ENCODE data around the gene CRAT.

Gene CRAT

GRCh38 chr9:129080601-129081387 lies 29.8 kb downstream of the CRAT start, which contains the start of gene DOLPP1:
DOLPP1 (plus strand) TSS chr9:129081111; CDS start chr9:129081132, 21 bp downstream.
- peak; percentile 99 for DNase-seq

- DNase-seq, result no peak
These were observed 30.3 kb downstream of the CRAT start for GRCh38 chr9:129080298-129080600.

DNA sequence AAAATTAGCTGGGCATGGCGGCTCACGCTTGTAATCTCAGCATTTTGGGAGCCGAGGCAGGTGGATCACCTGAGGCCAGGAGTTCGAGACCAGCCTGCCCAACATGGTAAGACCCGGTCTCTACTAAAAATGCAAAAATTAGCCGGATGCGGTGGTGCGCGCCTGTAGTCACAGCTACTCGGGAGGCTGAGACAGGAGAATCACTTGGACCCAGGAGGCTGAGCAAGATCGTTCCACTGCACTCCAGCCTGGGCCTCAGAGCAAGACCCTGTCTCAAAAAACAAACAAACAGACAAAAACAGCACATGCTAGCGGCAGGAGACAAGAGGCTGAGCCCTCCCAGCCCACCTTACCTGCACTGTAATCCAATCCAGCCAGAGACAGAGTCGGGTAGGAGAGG lies 30.8 kb downstream of the CRAT start:
- DNase-seq, result no peak

DNA sequence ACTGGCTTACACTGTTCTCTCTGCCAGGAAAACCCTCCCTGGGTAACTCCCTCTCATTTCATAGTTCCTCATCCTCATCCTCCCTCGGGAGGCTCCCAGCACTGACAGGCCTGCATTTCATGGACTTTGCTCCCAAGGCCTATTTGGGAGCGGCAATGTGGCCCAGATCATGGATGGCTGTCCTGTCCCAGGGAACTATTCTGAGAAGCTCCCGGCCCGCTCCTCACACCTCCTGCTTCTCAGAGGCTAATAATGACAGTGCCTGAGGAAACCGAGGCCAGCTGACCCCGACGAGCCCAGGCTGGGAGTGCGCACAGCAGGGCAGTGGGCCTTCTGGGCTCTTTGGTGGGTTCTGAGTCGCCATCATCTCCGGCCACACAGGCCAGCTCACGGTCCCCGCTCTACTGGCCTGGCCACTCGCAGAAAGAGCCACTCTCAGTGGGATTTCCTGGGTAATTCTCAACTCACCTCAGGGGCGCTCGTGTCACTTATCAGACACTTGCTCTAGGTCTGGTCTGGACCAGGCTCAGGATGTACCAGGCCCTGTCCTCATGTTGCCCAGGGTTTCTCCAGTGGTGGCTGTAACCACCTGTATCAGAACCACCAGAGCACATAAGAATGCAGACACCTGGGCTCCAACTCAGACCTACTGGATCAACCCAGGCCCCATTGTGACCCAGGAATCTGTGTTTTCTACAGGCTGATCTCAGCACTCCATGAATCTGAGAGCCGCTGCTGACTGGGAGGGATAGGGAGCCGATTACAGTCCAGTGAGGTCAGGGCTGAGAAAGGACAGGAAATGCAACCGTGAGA lies 31.7 kb downstream of the CRAT start:
- no peak for DNase-seq

- DNase-seq, result no peak
These were observed 33.4 kb downstream of the CRAT start for GRCh38 chr9:129077236-129077635.

DNA sequence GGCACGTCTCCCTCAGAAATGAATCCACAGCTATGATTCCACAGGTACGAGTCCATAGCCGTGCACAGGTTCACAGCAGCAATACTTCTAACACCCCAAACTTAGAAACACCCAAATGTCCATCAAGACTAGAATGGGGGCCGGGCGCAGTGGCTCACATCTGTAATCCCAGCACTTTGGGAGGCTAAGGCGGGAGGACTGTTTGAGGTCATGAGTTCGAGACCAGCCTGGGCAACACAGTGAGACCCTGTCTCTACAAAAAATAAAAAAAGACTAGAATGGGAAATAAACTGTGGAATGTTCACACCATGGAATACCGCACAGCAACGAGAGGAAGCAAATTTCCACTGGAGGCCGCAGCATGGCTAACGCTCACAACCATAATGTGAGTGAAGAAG lies 34.0 kb downstream of the CRAT start:
- DNase-seq, result no peak

GRCh38 chr9:129075996-129076639 lies 34.5 kb downstream of the CRAT start:
- no peak for DNase-seq

DNA sequence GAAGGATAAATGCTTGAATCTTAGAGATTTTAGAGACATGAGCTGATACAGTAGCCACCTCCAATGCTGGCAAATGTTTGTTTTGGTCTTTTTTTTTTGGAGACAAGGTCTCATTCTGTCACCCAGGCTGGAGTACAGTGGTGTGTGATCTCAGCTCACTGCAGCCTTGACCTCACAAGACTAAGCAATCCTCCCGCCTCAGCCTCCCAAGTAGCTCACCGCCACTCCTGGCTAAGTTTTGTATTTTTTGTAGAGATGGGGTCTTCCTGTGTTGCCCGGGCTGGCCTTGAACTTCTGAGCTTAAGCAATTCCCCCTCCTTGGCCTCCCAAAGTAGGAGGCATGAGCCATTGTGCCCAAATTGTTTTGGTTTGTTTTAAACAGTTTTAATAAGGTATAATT lies 36.5 kb downstream of the CRAT start:
- no peak for DNase-seq

DNA sequence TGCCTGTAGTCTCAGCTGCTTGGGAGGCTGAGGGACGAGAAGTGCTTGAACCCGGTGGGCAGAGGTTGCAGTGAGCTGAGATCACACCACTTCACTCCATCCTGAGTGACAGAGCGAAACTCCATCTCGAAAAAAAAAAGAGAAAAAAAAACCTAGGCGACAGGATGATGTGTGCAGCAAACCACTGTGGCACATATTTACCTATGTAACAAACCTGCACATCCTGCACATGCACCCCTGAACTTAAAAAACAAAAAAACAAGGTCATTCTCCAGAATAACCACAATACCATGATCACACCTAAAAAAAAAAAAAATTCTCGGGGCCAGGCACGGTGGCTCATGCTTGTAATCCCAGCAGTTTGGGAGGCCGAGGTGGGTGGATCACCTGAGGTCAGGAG lies 37.2 kb downstream of the CRAT start:
- DNase-seq, result no peak

DNA sequence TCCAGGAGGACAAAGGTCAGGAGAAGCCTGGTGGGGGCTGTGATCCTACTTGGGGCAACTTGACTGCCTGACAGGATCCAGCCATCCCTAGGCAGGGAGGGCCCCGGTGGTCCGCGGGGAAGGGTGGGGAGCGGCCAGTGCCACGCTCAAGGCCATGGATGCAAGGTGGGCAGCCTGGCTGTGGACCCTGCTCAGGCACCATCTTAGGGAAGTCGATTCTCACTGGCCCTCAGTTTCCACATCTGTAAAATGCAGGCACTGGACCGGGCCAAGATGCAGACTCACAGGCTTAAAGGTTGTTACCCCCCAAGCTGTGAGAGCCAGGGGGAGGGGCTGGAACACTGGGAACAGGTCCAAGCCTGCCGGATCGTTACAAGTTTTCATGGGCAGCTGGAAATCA lies 38.4 kb downstream of the CRAT start:
- no peak for DNase-seq

DNA sequence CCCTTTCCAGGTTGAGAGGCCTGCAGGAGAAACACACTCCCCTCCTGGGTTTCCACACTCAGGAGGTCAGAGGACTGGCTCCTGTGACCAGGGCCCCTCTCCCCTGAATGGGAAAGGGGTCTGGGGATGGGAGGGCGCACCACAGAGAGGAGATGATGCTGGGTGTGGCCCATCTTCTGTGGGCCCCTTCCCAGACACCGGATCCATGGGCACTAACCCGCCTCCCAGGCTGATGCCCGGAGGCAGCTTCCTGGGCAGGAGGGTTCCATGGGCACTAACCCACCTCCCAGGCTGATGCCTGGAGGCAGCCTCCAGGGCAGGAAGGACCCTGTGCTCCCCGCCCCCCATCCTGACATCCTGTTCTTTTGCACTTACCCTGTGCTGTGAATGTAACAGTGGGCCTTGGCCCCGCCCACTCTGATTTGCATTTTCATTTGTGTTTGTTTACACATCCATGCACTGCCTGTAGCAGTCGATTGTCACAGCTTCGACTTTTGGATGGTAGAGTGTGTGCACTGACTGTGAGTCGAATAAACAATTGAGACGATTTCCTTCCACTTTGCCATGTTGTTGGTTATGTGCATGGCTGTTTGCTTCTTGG lies 39.0 kb downstream of the CRAT start:
- DNase-seq, result no peak

GRCh38 chr9:129070696-129071525 lies 39.7 kb downstream of the CRAT start:
- no peak for DNase-seq

DNA sequence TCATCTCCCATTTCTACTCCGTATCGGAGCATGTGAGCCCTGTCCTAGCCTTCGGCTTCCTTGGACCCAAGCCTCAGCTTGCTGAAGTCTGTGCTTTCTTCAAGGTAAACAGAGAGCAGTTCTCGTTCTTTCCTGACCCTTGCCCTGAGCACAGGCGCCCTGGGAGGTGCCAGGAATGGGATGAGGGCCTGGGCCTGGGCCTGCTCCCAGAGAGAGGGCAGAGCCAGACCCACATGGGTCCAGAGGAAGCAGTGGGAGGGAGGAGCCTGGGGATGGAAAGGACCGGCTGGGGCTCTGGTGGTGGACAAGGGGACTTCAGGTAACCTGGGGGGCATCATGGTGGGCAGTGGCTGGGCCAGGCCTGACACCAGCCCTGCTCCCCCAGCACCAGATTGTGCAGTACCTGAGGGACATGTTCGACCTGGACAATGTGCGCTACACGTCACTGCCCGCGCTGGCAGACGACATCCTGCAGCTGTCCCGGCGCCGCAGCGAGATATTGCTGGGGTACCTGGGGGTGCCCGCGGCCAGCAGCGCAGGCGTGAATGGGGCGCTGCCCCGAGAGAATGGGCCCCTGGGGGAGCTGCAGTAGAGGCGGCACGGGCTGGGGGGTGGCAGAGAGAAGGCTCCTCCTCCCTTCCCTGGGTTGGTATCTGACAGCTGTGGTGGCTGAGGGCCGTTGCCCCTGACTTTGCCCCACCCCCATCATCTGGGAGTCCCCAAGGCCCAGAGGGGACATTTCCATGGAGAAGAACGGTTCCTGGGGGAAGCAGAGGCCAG lies 40.5 kb downstream of the CRAT start:
- DNase-seq, result no peak

DNA sequence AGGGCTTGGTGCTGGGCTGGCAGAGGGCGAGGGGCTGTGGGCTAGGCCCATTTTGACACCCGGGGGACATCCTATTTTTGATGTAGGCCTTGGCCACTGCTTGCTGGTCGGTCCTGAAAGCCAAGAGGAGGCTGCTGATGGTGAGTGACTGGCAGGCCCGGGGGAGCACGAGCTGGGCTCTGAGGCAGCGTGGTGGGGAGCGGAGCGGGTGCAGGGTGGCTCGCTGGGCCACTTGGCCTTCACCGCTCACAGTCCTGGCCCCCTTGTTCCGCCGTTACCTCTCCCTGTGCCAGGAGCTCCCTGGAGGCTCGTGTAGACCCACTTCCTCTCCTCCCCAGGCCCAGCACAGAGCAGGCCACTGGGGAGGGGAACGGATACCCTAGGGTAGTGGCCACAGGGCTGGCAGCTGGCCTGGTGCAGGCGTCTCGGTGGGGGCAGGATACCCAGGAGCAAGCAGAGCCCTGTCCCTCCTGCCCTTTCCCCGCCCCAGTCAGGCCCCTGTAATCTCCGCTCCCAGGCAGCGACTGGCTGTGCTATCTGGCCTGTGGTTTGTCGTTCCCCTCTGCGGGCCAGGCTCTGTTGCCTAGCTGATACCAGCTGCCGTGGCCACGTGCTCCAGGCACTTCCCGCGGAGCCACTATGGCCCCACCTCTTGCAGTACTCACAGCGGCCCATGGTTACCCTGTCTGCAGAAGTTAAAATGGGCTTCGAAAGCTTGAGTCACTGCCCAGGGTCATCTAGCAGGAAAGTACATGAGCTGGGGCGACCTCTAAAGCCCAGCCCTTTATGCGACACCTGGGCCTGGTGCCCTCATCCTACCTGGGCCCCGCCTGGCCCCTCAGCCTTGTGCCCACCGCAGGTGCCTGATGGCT lies 41.4 kb downstream of the CRAT start:
- no peak for DNase-seq

DNA sequence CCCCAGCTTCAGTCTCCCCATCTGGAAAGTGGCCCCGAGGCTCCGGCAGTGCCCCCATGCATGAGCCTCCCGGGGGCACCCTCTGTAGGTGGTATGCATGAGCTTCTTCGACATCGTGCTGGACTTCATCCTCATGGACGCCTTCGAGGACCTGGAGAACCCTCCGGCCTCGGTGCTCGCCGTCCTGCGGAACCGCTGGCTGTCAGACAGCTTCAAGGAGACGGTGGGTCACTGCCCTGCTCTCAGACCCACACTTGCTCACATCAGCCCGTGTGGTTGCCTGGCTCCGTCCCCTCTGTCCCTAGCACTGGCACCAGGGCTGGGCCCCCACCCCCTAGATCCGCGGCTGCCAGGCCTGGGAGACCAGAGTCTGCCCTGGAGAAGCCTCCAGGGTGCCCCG lies 42.5 kb downstream of the CRAT start:
- no peak for DNase-seq

DNA sequence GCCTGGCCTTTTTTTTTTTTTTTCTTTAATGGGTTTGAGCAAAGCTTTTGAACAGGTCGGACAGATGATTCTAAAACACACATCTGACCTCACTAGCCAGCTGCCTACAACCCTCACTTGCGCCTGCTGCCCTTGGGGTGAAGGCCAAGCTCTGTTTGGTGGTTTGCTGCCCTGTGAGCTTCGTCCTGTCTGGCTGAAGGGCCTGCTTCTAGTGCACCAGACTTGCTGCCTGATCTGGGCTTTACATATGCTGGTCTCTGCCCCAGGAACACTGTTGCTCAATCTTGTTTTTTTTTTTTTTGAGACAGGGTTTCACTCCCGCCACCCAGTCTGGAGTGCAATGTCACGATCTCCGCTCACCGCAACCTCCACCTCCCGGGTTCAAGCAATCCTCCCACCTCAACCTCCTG lies 46.1 kb downstream of the CRAT start:
- DNase-seq, result no peak

GRCh38 chr9:129063061-129063460 lies 47.5 kb downstream of the CRAT start:
- no peak for DNase-seq

DNA sequence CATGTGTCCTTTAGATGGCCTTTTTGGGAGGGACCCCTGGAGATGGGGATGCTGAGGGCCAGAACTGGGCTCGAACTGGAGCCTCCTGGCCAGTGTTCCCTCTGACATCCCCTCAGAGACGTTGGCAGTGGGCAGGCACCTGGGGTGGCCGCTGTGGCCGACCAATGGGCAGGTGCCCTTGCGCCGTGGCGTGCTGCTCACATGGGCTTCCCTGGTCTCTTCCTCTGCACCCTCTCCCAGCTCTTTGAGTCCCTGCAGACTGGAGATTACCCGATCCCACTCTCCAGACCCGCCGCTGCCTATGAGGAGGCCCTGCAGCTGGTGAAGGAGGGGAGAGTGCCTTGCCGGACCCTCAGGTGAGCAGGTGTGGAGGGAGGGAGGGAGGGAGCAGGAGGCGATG lies 49.6 kb downstream of the CRAT start:
- DNase-seq, result no peak

GRCh38 chr9:129059796-129060785 lies 50.5 kb downstream of the CRAT start:
- DNase-seq, result no peak

All from 8988T (cell line).